Sigmoid colon (tissue), 7 donors: ENCODE measurements around the gene UBASH3B. TPM values are rescaled to one million over a fixed set of nuclear protein-coding genes. Genes with fewer than 3 reads are reported as not detected.

Experiments
- DNase-seq: peaks from one replicate; pipeline ENCODE4 v3.0.0-alpha.2; 2019
- H3K27ac ChIP-seq, 4 donors: fragments of 200-600 bp; sonication (generic); one replicate each; pipeline ENCODE4 v1.5.1; 2016 to 2019; ENCODE audit warnings: mild to moderate bottlenecking in 1 of 4
- H3K27me3 ChIP-seq, 3 donors: fragments of 200-600 bp; sonication (generic); one replicate each; pipeline ENCODE4 v1.5.1; 2019; ENCODE audit warnings: mild to moderate bottlenecking in 1 of 3
- H3K36me3 ChIP-seq, 4 donors: fragments of 200-600 bp; sonication (generic); one replicate each; pipeline ENCODE4 v1.5.1; 2016 to 2019
- H3K4me1 ChIP-seq, 4 donors: fragments of 200-600 bp; sonication (generic); one replicate each; pipeline ENCODE4 v1.5.1; 2017 to 2019
- H3K4me3 ChIP-seq, 4 donors: fragments of 200-600 bp; sonication (generic); one replicate each; pipeline ENCODE4 v1.5.1; 2017 to 2019; ENCODE audit warnings: mild to moderate bottlenecking in 2 of 4, moderate library complexity in 1 of 4
- H3K9me3 ChIP-seq, 4 donors: fragments of 200-600 bp in 3 of 4; sonication (generic) in 3 of 4; one replicate each; pipeline versions ENCODE4 v1.5.1 to v1.6.1; 2013 to 2019
- EP300 ChIP-seq, 4 donors: sonication (generic); formaldehyde crosslinking; IDR thresholded peaks; one replicate each; pipeline ENCODE4 v1.6.1; 2017; ENCODE audit warnings: antibody characterized with exemption in 4 of 4
- POLR2A ChIP-seq, 2 donors: fragments of 450-650 bp; IDR thresholded peaks; one replicate each; pipeline ENCODE4 v1.6.1; 2016; ENCODE audit warnings: antibody characterized with exemption in 2 of 2, mild to moderate bottlenecking in 2 of 2, moderate library complexity in 2 of 2
- POLR2AphosphoS5 ChIP-seq, 4 donors: sonication (generic); formaldehyde crosslinking; IDR thresholded peaks; one replicate each; pipeline ENCODE4 v1.6.1; 2017; ENCODE audit warnings: antibody characterized with exemption in 4 of 4
- WGBS, 2 donors: extraction: QIAGEN DNeasy Blood & Tissue Kit; methylation state at CpG; one replicate each; pipeline ENCODE4 v1.1.7; 2013; 5-methylcytosine and 5-hydroxymethylcytosine counted together
- intact Hi-C: fragments of 100-400 bp; cut with DNase I; formaldehyde crosslinking; loops from one replicate; pipeline ENCODE4 v1.15.1; 2023
- polyA plus RNA-seq, 3 donors: library from polyadenylated mRNA; stranded (reverse); fragments of 200-250 nt; gene quantifications; one replicate each; pipeline ENCODE4 v1.2.3, GENCODE V29; 2013
- total RNA-seq, 4 donors: library from RNA; depleted of rRNA; stranded (reverse); fragments of >200 nt; gene quantifications; one replicate each; pipeline ENCODE4 v1.1.0, GENCODE V29; 2016
- TF ChIP-seq, protein P1 (sequence below), 4 experiments: fragments of 450-650 bp in 3 of 4; fragments of 200-600 bp in 1 of 4; IDR thresholded peaks; one replicate each; pipeline ENCODE4 v1.5.1; 2016 to 2019; ENCODE audit warnings: antibody characterized with exemption in 4 of 4, mild to moderate bottlenecking in 3 of 4, moderate library complexity in 2 of 4
- donor health status: healthy with polysubstance abuse.
- donor health status: Bipolar disorder and iron deficiency.
- donor health status: healthy.

Gene UBASH3B
- total and polyA plus RNA-seq, 7 donors = 1.4 to 12.9 (median 2.1) TPM

GRCh38 chr11:122814401-122814800 is 158.9 kb downstream of the UBASH3B start:
- Histone ChIP-seq H3K4me1 (peaks cover 0 to 9% (median 0%) of the 10 kb centered on the region in 4 donors), H3K36me3 (no peaks in the 10 kb centered on the region), H3K9me3 (no peaks in the 10 kb centered on the region), H3K27ac (no peak overlapping the region), H3K27me3 (no peaks in the 10 kb centered on the region), H3K4me3 (no peak overlapping the region)
- no peak for DNase-seq
- WGBS, 2 donors = 88 to 92% methylated on average over 1 of the region's 1 CpG
- no peak for TF ChIP-seq POLR2A (IDR thresholded peaks at IDR 0.05)
- TF ChIP-seq, protein P1, sequence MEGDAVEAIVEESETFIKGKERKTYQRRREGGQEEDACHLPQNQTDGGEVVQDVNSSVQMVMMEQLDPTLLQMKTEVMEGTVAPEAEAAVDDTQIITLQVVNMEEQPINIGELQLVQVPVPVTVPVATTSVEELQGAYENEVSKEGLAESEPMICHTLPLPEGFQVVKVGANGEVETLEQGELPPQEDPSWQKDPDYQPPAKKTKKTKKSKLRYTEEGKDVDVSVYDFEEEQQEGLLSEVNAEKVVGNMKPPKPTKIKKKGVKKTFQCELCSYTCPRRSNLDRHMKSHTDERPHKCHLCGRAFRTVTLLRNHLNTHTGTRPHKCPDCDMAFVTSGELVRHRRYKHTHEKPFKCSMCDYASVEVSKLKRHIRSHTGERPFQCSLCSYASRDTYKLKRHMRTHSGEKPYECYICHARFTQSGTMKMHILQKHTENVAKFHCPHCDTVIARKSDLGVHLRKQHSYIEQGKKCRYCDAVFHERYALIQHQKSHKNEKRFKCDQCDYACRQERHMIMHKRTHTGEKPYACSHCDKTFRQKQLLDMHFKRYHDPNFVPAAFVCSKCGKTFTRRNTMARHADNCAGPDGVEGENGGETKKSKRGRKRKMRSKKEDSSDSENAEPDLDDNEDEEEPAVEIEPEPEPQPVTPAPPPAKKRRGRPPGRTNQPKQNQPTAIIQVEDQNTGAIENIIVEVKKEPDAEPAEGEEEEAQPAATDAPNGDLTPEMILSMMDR (IDR thresholded peaks at IDR 0.05) = no peak
- TF ChIP-seq POLR2AphosphoS5 (IDR thresholded peaks at IDR 0.05) = no peak
- no peak for TF ChIP-seq EP300 (IDR thresholded peaks at IDR 0.05)
- intact Hi-C loops = no loop called here

GRCh38 chr11:122815900-122816299 is 160.4 kb downstream of the UBASH3B start:
- no peak overlapping the region for H3K27ac ChIP-seq
- 36 to 67% methylated on average over 5 of the region's 5 CpGs for WGBS, 2 donors

GRCh38 chr11:122816761-122817520 is 161.4 kb downstream of the UBASH3B start:
- TF ChIP-seq, protein P1 (IDR thresholded peaks at IDR 0.05) = no peak
- intact Hi-C loops = no loop called here
- H3K9me3 ChIP-seq = peaks cover 0 to 2% (median under 1%) of the 10 kb centered on the region in 4 donors
- H3K4me3 ChIP-seq = no peak overlapping the region
- H3K36me3 ChIP-seq = no peaks in the 10 kb centered on the region
- H3K27ac ChIP-seq = peak overlapping the region in 1 of 4 donors; percentile 33
- H3K4me1 ChIP-seq = peaks cover 0 to 9% (median 0%) of the 10 kb centered on the region in 4 donors
- H3K27me3 ChIP-seq = no peaks in the 10 kb centered on the region
- WGBS, 2 donors = 21 to 45% methylated on average over 8 of the region's 8 CpGs
- no peak for DNase-seq

More at GRCh38 chr11:122815900-122816299, 160.4 kb downstream of the UBASH3B start:
- Histone ChIP-seq H3K4me3 (no peak overlapping the region), H3K36me3 (no peaks in the 10 kb centered on the region), H3K4me1 (peaks cover 0 to 9% (median 0%) of the 10 kb centered on the region in 4 donors), H3K27me3 (no peaks in the 10 kb centered on the region), H3K9me3 (peaks cover 0 to 2% (median under 1%) of the 10 kb centered on the region in 4 donors)
- TF ChIP-seq, protein P1 (IDR thresholded peaks at IDR 0.05) = no peak
- TF ChIP-seq POLR2AphosphoS5 (IDR thresholded peaks at IDR 0.05) (no peak), EP300 (IDR thresholded peaks at IDR 0.05) (no peak), POLR2A (IDR thresholded peaks at IDR 0.05) (no peak)
- no peak for DNase-seq
- intact Hi-C loops = no loop called here

DNA sequence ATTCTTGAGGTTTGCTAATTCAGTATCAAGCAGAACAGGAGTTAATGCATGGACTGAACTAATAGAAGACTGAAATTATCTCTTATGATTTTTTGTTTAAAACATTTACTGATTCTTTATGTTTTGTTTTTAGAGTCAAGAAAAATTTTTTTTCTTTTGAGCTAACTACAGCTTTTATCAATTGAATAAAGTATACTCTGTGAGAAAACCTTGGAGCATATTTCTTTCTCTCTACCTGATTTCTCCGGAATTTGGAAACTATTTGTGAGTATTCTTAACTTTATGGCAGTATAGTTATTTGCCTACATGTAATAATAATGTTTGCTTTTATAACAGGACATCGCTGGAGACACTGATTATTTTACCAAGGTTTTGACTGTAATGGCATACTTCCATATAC is 164.6 kb downstream of the UBASH3B start:
- Histone ChIP-seq H3K27ac (no peak overlapping the region), H3K36me3 (no peaks in the 10 kb centered on the region), H3K9me3 (peaks cover 0 to 2% (median under 1%) of the 10 kb centered on the region in 4 donors), H3K4me3 (no peak overlapping the region), H3K27me3 (no peaks in the 10 kb centered on the region), H3K4me1 (peaks cover 0 to 9% (median 0%) of the 10 kb centered on the region in 4 donors)
- TF ChIP-seq EP300 (IDR thresholded peaks at IDR 0.05) = no peak
- 33 to 56% methylated on average over 2 of the region's 2 CpGs for WGBS, 2 donors
- DNase-seq = no peak
- intact Hi-C loops = no loop called here

- Histone ChIP-seq H3K4me1 (peaks cover 0 to 9% (median 0%) of the 10 kb centered on the region in 4 donors), H3K4me3 (no peak overlapping the region), H3K9me3 (peaks cover 0 to 2% (median under 1%) of the 10 kb centered on the region in 4 donors), H3K36me3 (no peaks in the 10 kb centered on the region), H3K27me3 (no peaks in the 10 kb centered on the region), H3K27ac (no peak overlapping the region)
- intact Hi-C loops = no loop called here
- TF ChIP-seq, protein P1 (IDR thresholded peaks at IDR 0.05) = no peak
- TF ChIP-seq POLR2AphosphoS5 (IDR thresholded peaks at IDR 0.05) = no peak
- TF ChIP-seq POLR2A (IDR thresholded peaks at IDR 0.05) = no peak
- no peak for TF ChIP-seq EP300 (IDR thresholded peaks at IDR 0.05)
- no peak for DNase-seq
Measured at GRCh38 chr11:122821169-122821568, 165.6 kb downstream of the UBASH3B start.
